ENCODE results near the gene COL11A2. TPM values are rescaled to one million over a fixed set of nuclear protein-coding genes. Genes with fewer than 3 reads are reported as not detected.

The COL11A2 gene
- total RNA-seq, 1 donor from 2014 or later: 3.8 TPM

DNA sequence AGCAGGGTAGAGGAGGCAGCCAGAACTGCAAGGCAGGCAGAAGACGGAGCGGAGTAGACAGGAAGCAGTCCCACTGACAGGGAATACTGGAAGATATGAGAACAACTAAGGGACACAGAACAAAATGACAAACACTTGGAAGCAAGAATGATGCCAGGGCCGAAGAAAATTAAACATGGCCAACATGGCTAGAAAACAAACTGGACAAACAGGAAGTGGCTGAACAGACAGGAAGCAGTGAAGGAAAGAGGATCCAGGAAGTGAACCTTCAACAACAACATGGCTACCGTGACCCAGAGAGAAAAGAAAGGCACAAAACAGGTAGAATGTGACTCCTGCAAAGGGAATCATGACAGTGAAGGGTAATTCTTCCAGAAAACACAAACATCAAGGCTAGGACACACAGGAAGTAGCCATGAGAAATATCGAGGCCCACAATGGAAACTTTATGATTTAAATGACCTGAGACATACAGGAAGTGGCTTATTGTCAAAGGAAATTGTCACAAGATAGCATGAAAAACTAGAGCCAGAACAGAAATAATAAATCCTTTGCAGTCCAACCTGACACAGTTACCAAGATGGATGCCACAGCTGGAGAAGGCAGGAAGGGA is 9.1 kb downstream of the COL11A2 start:
- H3K27me3 Mint-ChIP-seq (ENCODE audit: unreplicated experiment): peaks cover 17% of the 10 kb centered on the region
- no peak for DNase-seq
- H3K27ac Mint-ChIP-seq (ENCODE audit: unreplicated experiment): no peak overlapping the region
- H3K9me3 Mint-ChIP-seq (ENCODE audit: unreplicated experiment): peaks cover 4% of the 10 kb centered on the region
- TF ChIP-seq, protein P1, sequence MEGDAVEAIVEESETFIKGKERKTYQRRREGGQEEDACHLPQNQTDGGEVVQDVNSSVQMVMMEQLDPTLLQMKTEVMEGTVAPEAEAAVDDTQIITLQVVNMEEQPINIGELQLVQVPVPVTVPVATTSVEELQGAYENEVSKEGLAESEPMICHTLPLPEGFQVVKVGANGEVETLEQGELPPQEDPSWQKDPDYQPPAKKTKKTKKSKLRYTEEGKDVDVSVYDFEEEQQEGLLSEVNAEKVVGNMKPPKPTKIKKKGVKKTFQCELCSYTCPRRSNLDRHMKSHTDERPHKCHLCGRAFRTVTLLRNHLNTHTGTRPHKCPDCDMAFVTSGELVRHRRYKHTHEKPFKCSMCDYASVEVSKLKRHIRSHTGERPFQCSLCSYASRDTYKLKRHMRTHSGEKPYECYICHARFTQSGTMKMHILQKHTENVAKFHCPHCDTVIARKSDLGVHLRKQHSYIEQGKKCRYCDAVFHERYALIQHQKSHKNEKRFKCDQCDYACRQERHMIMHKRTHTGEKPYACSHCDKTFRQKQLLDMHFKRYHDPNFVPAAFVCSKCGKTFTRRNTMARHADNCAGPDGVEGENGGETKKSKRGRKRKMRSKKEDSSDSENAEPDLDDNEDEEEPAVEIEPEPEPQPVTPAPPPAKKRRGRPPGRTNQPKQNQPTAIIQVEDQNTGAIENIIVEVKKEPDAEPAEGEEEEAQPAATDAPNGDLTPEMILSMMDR (IDR thresholded peaks at IDR 0.05; ENCODE audit: partially characterized antibody, unreplicated experiment): no peak
- peaks cover 3% of the 10 kb centered on the region for H3K36me3 Mint-ChIP-seq (ENCODE audit: unreplicated experiment)
- no peaks in the 10 kb centered on the region for H3K4me1 Mint-ChIP-seq (ENCODE audit: low read depth, unreplicated experiment)
- H3K4me3 Mint-ChIP-seq (ENCODE audit: unreplicated experiment): no peak overlapping the region

DNA sequence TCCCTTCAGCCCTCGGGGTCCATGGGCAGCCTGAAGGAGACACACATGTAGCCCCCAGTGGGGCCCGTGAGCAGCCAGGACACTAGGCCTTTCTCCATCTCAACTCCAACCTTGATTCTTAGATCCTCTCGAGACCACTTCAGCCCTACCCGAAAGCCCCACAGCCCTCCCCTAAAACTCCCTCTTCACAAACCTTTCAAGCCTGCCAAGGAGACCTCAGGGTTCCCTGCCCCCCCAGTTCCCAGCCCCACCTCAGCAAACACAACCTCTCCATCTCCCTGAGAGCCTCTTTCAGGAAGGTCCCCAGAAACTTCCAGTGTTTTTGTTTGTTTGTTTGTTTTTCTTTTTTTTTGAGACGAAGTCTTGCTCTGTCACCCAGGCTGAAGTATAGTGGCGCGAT is 11.1 kb downstream of the COL11A2 start:
- TF ChIP-seq, protein P1 (IDR thresholded peaks at IDR 0.05; ENCODE audit: partially characterized antibody, unreplicated experiment): no peak
- H3K27ac Mint-ChIP-seq (ENCODE audit: unreplicated experiment): no peak overlapping the region
- H3K27me3 Mint-ChIP-seq (ENCODE audit: unreplicated experiment): peaks cover 14% of the 10 kb centered on the region
- no peaks in the 10 kb centered on the region for H3K36me3 Mint-ChIP-seq (ENCODE audit: unreplicated experiment)
- no peak overlapping the region for H3K4me3 Mint-ChIP-seq (ENCODE audit: unreplicated experiment)
- no peaks in the 10 kb centered on the region for H3K4me1 Mint-ChIP-seq (ENCODE audit: low read depth, unreplicated experiment)
- no peak for DNase-seq
- H3K9me3 Mint-ChIP-seq (ENCODE audit: unreplicated experiment): peaks cover 4% of the 10 kb centered on the region

DNA sequence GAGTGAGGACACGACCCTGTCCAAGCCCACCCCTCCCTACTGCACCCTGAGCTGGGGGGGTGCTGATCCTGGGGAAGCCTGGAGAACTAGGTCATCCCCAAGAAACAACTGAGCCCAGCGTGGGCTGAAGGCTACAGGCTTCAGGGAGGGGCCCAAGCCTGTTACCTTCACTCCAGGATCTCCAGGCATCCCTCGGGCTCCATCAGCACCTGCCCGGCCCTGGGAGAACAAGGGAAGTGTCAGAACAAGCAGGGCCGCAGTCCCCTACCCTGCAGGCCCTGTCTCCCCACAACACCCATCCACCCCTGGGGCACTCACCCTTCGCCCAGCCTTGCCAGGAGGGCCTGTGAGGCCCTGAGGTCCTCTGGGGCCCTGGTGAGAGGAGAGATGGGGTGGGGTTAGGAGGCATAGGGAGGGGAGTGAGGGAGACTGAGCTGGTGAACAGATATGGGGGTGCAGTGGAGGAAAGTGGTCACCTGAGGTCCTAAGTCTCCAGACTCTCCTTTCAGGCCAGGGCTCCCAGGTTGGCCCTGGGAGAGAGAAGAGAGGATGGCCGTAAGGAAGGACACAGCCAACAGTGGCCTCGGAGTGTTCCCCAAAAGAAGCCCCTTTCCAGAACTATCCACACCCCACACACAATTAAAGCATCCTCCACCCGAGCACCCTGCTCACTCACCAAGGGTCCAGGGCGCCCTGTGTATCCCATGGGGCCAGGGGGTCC is 13.4 kb downstream of the COL11A2 start:
- TF ChIP-seq, protein P1 (IDR thresholded peaks at IDR 0.05; ENCODE audit: partially characterized antibody, unreplicated experiment): no peak
- Mint-ChIP-seq H3K4me1 (ENCODE audit: low read depth, unreplicated experiment) (no peaks in the 10 kb centered on the region), H3K27ac (ENCODE audit: unreplicated experiment) (no peak overlapping the region), H3K4me3 (ENCODE audit: unreplicated experiment) (no peak overlapping the region), H3K9me3 (ENCODE audit: unreplicated experiment) (peaks cover 6% of the 10 kb centered on the region), H3K27me3 (ENCODE audit: unreplicated experiment) (peaks cover 9% of the 10 kb centered on the region), H3K36me3 (ENCODE audit: unreplicated experiment) (no peaks in the 10 kb centered on the region)
- DNase-seq: no peak

DNA sequence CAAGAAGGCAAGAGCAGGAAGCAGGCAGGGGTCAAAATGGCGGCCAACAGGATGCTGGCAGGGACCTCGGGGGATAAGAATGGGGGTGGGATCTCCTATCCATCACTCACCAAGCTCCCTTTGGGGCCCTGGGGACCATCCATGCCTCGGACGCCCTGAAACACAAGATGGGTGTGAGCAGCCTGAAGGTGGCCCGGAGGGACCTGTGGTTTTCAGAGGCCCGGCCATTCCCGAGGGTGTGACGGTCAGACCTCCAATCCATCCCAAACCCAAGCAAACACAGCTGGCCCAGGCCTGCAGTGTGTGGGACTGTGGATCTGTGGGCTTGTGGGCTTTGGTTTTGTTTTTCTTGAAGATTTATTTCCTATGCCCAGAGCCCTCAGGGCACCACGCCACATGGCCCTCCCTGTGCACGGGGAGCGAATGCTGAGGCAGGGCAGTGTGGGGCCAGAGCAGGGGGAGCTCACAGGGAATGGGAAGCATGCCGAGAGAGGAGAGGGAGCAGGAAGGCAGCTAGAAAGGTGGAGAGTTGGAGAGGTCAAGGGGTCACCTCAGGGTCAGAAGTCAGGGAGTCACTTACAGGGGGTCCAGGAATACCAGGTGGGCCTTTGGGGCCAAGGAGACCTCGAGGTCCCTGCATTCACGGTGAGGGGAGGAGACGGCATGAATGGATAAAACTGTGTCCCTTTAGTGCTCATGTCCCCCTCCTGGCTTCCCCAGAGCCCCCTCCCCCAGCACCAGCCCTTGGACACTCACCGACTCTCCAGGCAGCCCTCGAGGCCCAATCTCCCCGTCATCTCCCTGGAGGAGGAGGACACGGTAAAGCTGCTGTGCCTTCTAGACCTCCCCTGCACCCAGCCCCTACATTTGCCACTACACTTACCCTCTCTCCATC is 14.5 kb downstream of the COL11A2 start:
- Mint-ChIP-seq H3K27ac (ENCODE audit: unreplicated experiment) (no peak overlapping the region), H3K4me3 (ENCODE audit: unreplicated experiment) (no peak overlapping the region)

More for the DNA sequence above, 14.5 kb downstream of the COL11A2 start:
- no peaks in the 10 kb centered on the region for H3K36me3 Mint-ChIP-seq (ENCODE audit: unreplicated experiment)
- DNase-seq: no peak
- TF ChIP-seq, protein P1 (IDR thresholded peaks at IDR 0.05; ENCODE audit: partially characterized antibody, unreplicated experiment): no peak
- H3K4me1 Mint-ChIP-seq (ENCODE audit: low read depth, unreplicated experiment): no peaks in the 10 kb centered on the region
- peaks cover 6% of the 10 kb centered on the region for H3K9me3 Mint-ChIP-seq (ENCODE audit: unreplicated experiment)
- peaks cover 9% of the 10 kb centered on the region for H3K27me3 Mint-ChIP-seq (ENCODE audit: unreplicated experiment)

All from glutamatergic neuron (in vitro differentiated cells).